Gastrocnemius medialis (tissue), 4 donors: ENCODE data around the gene CHRM2. TPM values are rescaled to one million over a fixed set of nuclear protein-coding genes. Genes with fewer than 3 reads are reported as not detected.

ENCODE experiments used
- ATAC-seq, 2 donors: fragments of 150-250 bp; one replicate each; pipeline ENCODE4 v1.9.1; 2016
- DNase-seq, 2 donors: peaks; one replicate each; pipeline ENCODE4 v3.0.0-alpha.2; 2019
- H3K27ac ChIP-seq, 4 donors: fragments of 200-600 bp; sonication (generic); 1 replicate in 1 of 4; 2 replicates in 3 of 4; pipeline ENCODE4 v1.5.1; 2016 to 2018; ENCODE audit warnings: mild to moderate bottlenecking in 2 of 4, moderate library complexity in 1 of 4
- H3K27me3 ChIP-seq, 3 donors: fragments of 200-600 bp; sonication (generic) in 2 of 3; 1 replicate in 1 of 3; 2 replicates in 2 of 3; pipeline versions ENCODE4 v1.5.1 to v1.6.0; 2016 to 2019; ENCODE audit warnings: mild to moderate bottlenecking in 1 of 3, moderate library complexity in 1 of 3
- H3K36me3 ChIP-seq, 2 donors: fragments of 200-600 bp; sonication (generic) in 1 of 2; one replicate each; pipeline ENCODE4 v1.5.1; 2017 to 2018
- H3K4me1 ChIP-seq, 2 donors: fragments of 200-600 bp; sonication (generic) in 1 of 2; one replicate each; pipeline ENCODE4 v1.5.1; 2016 to 2017; ENCODE audit warnings: mild to moderate bottlenecking in 2 of 2
- H3K4me3 ChIP-seq, 4 donors: fragments of 200-600 bp; sonication (generic) in 3 of 4; 1 replicate in 1 of 4; 2 replicates in 3 of 4; pipeline ENCODE4 v1.5.1; 2016 to 2019; ENCODE audit warnings: mild to moderate bottlenecking in 2 of 4
- H3K9me3 ChIP-seq, 3 donors: fragments of 200-600 bp; sonication (generic) in 2 of 3; 1 replicate in 1 of 3; 2 replicates in 2 of 3; pipeline ENCODE4 v1.5.1; 2016 to 2019
- CTCF ChIP-seq, 5 experiments: fragments of 450-650 bp in 3 of 5; fragments of 200-600 bp in 2 of 5; sonication (generic) in 2 of 5; IDR thresholded peaks in 4 of 5; conservative IDR thresholded peaks in 1 of 5; 1 replicate in 4 of 5; 2 replicates in 1 of 5; pipeline ENCODE4 v1.5.1; 2016 to 2019; ENCODE audit warnings: antibody characterized with exemption in 5 of 5, mild to moderate bottlenecking in 3 of 5, moderate library complexity in 3 of 5
- POLR2A ChIP-seq, 2 donors: fragments of 450-650 bp; IDR thresholded peaks; one replicate each; pipeline ENCODE4 v1.6.1; 2017; ENCODE audit warnings: antibody characterized with exemption in 2 of 2, mild to moderate bottlenecking in 2 of 2, moderate library complexity in 2 of 2
- in situ Hi-C, 4 donors: fragments of 200-750 bp; cut with MboI; loops; one replicate each; pipeline versions ENCODE4 v1.15.0 to v1.8.0; 2017; ENCODE audit warnings: low sequenced_read_pairs in 4 of 4
- intact Hi-C: fragments of 100-400 bp; cut with DNase I; formaldehyde crosslinking; loops from one replicate; pipeline ENCODE4 v1.15.1; 2023; ENCODE audit warnings: low total_unique reads
- total RNA-seq, 4 donors: library from RNA; depleted of rRNA; stranded (reverse); fragments of >200 nt; gene quantifications; one replicate each; pipeline versions ENCODE4 v1.1.0 to v1.2.3, GENCODE V29; 2016

Gene CHRM2
- total RNA-seq, 4 donors from 2014 or later, result not detected

DNA sequence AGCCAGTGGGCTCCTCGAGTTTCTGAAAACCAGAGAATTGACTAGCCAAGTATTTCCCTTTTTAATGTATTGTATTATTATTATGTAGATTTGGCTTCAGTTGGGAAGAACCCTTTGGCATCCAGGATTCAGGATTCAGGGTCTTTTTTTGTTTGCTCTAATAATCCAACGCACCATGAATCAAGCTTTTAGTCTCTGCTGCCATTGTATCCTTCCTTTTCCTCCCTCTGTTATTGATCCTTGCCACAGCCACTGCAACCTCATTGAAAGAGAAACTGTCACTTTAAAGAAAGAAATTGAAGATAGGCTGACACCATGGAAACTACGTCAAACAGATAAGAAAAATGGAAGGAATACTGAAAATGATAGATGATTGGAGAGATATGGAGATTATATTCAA lies 150.0 kb downstream of the CHRM2 start:
- ATAC-seq (no peak), DNase-seq (no peak)
- no peaks in the 10 kb centered on the region for H3K27me3 ChIP-seq
- no peak overlapping the region for H3K27ac ChIP-seq
- no peaks in the 10 kb centered on the region for H3K4me1 ChIP-seq
- in situ Hi-C loops (no loop called here), intact Hi-C loops (no loop called here)
- TF ChIP-seq CTCF (IDR thresholded peaks at IDR 0.05 in 4 of 5, conservative IDR thresholded peaks at IDR 0.05 in 1 of 5) (no peak), POLR2A (IDR thresholded peaks at IDR 0.05) (no peak)
- H3K36me3 ChIP-seq, result no peaks in the 10 kb centered on the region
- no peak overlapping the region for H3K4me3 ChIP-seq
- no peaks in the 10 kb centered on the region for H3K9me3 ChIP-seq

- in situ Hi-C loops (no loop called here), intact Hi-C loops (no loop called here)
- DNase-seq, result no peak
- no peak overlapping the region for H3K4me3 ChIP-seq
- H3K9me3 ChIP-seq, result no peaks in the 10 kb centered on the region
- ATAC-seq, result no peak
- H3K27me3 ChIP-seq, result no peaks in the 10 kb centered on the region
- no peaks in the 10 kb centered on the region for H3K4me1 ChIP-seq
- no peaks in the 10 kb centered on the region for H3K36me3 ChIP-seq
- no peak overlapping the region for H3K27ac ChIP-seq
- TF ChIP-seq POLR2A (IDR thresholded peaks at IDR 0.05) (no peak), CTCF (IDR thresholded peaks at IDR 0.05 in 4 of 5, conservative IDR thresholded peaks at IDR 0.05 in 1 of 5) (no peak)
Measured at GRCh38 chr7:137020351-137020750, 151.9 kb downstream of the CHRM2 start.

- no peak overlapping the region for H3K27ac ChIP-seq
- ATAC-seq (no peak), DNase-seq (no peak)
- TF ChIP-seq POLR2A (IDR thresholded peaks at IDR 0.05) (no peak), CTCF (IDR thresholded peaks at IDR 0.05 in 4 of 5, conservative IDR thresholded peaks at IDR 0.05 in 1 of 5) (no peak)
- in situ Hi-C loops (no loop called here), intact Hi-C loops (no loop called here)
- H3K36me3 ChIP-seq, result no peaks in the 10 kb centered on the region
- no peaks in the 10 kb centered on the region for H3K27me3 ChIP-seq
- H3K4me1 ChIP-seq, result no peaks in the 10 kb centered on the region
- H3K4me3 ChIP-seq, result no peak overlapping the region
- H3K9me3 ChIP-seq, result no peaks in the 10 kb centered on the region
Measured at GRCh38 chr7:137025469-137026175, 157.2 kb downstream of the CHRM2 start.

- TF ChIP-seq POLR2A (IDR thresholded peaks at IDR 0.05) (no peak), CTCF (IDR thresholded peaks at IDR 0.05 in 4 of 5, conservative IDR thresholded peaks at IDR 0.05 in 1 of 5) (no peak)
- no peak for ATAC-seq
- H3K4me1 ChIP-seq, result no peaks in the 10 kb centered on the region
- no peak overlapping the region for H3K4me3 ChIP-seq
- no peak overlapping the region for H3K27ac ChIP-seq
- no peak for DNase-seq
- in situ Hi-C loops, result no loop called here
- H3K36me3 ChIP-seq, result no peaks in the 10 kb centered on the region
- H3K27me3 ChIP-seq, result no peaks in the 10 kb centered on the region
- H3K9me3 ChIP-seq, result no peaks in the 10 kb centered on the region
- intact Hi-C loops, result no loop called here
Measured at GRCh38 chr7:137026176-137026500, 157.7 kb downstream of the CHRM2 start.

DNA sequence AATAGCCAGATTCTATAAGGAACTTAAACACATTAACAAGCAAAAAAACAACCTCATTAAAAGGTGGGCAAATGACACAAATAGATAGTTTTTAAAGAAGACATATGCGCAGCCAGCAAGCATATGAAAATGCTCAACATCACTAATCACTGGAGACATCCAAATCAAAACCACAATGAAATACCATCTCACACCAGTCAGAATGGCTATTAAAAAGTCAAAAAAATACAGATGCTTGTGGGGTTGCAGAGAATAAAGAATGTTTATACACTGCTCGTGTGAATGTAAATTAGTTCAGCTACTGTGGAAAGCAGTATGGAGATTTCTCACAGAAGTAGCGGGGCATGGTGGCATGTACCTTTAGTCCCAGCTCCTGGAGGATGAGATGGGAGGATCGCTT lies 164.0 kb downstream of the CHRM2 start:
- in situ Hi-C loops (no loop called here), intact Hi-C loops (no loop called here)
- Histone ChIP-seq H3K36me3 (no peaks in the 10 kb centered on the region), H3K27me3 (no peaks in the 10 kb centered on the region), H3K4me3 (no peak overlapping the region), H3K4me1 (no peaks in the 10 kb centered on the region), H3K27ac (no peak overlapping the region), H3K9me3 (no peaks in the 10 kb centered on the region)
- no peak for ATAC-seq
- DNase-seq, result no peak
- TF ChIP-seq POLR2A (IDR thresholded peaks at IDR 0.05) (no peak), CTCF (IDR thresholded peaks at IDR 0.05 in 4 of 5, conservative IDR thresholded peaks at IDR 0.05 in 1 of 5) (no peak)
